Epithelial cell of proximal tubule (primary cell): ENCODE results near the gene DCBLD2. TPM values are rescaled to one million over a fixed set of nuclear protein-coding genes. Genes with fewer than 3 reads are reported as not detected.

ENCODE experiments used
- DNase-seq: peaks from one replicate; pipeline ENCODE4 v3.0.0-alpha.2; 2011; ENCODE audit warnings: low read depth
- H3K4me3 ChIP-seq: 2 replicates; pipeline ENCODE4 v1.5.1; 2011; ENCODE audit warnings: low read depth, mild to moderate bottlenecking, low read length
- CTCF ChIP-seq: conservative IDR thresholded peaks from 2 replicates; pipeline ENCODE4 v1.5.1; 2012; ENCODE audit warnings: low read depth, mild to moderate bottlenecking, low read length
- total RNA-seq: library from RNA; depleted of rRNA; stranded (reverse); fragments of >200 nt; gene quantifications from 2 replicates; pipeline ENCODE4 v1.2.3, GENCODE V29; 2015

DCBLD2 gene
- total RNA-seq, 1 donor from 2014 or later: 846 TPM

- H3K4me3 ChIP-seq: peak overlapping the region; percentile 68
- TF ChIP-seq CTCF: no peak
- DNase-seq: peak; percentile 52
These were observed 1.6 kb upstream of the DCBLD2 start for GRCh38 chr3:98903099-98903498.

GRCh38 chr3:98902351-98902740 is 851 bp upstream of the DCBLD2 start:
- peak overlapping the region; percentile 68 for H3K4me3 ChIP-seq
- no peak for TF ChIP-seq CTCF
- no peak for DNase-seq

GRCh38 chr3:98901119-98901391 is 440 bp downstream of the DCBLD2 start:
- peak overlapping the region; percentile 95 for H3K4me3 ChIP-seq
- no peak for DNase-seq
- no peak for TF ChIP-seq CTCF

GRCh38 chr3:98900265-98901118 is 1.0 kb downstream of the DCBLD2 start:
- no peak for DNase-seq
- peak overlapping the region; percentile 95 for H3K4me3 ChIP-seq

GRCh38 chr3:98897701-98898100 is 3.8 kb downstream of the DCBLD2 start:
- peak overlapping the region; percentile 95 for H3K4me3 ChIP-seq

More at GRCh38 chr3:98900265-98901118, 1.0 kb downstream of the DCBLD2 start:
- TF ChIP-seq CTCF: no peak

GRCh38 chr3:98894791-98895576 is 6.5 kb downstream of the DCBLD2 start:
- peak overlapping the region; percentile 95 for H3K4me3 ChIP-seq
- DNase-seq: no peak

More at GRCh38 chr3:98897701-98898100, 3.8 kb downstream of the DCBLD2 start:
- TF ChIP-seq CTCF: no peak
- no peak for DNase-seq

More at GRCh38 chr3:98894791-98895576, 6.5 kb downstream of the DCBLD2 start:
- no peak for TF ChIP-seq CTCF
